A673 (cell line): ENCODE measurements around the gene TCF7L2. TPM values are rescaled to one million over a fixed set of nuclear protein-coding genes. Genes with fewer than 3 reads are reported as not detected.

ENCODE experiments used
- BruUV-seq: library from RNA; stranded (reverse); fragments of 400-500 nt; replicated peaks from 2 replicates; lab custom pipeline; 2021; lab: Mats Ljungman, UMichigan
- CTCF ChIA-PET: fragments of 300-600 bp; sonication (Branson Sonifier 250); formaldehyde crosslinking; loops from one replicate; lab custom pipeline; 2022; ENCODE audit warnings: antibody characterized with exemption; lab: Charles Lee
- POLR2A ChIA-PET: fragments of 300-600 bp; sonication (Branson Sonifier 250); formaldehyde crosslinking; loops from one replicate; lab custom pipeline; 2022; ENCODE audit warnings: antibody characterized with exemption; ENCODE audit not compliant: low non-redundant PET; lab: Charles Lee
- DNase-seq: peaks from one replicate; pipeline ENCODE4 v3.0.0-alpha.2; 2015; ENCODE audit warnings: low spot score
- H3K27ac ChIP-seq: fragments of 200-600 bp; sonication (generic); 2 replicates; pipeline ENCODE4 v1.5.1; 2016; ENCODE audit warnings: mixed run types, low read depth, mild to moderate bottlenecking, mixed read lengths, antibody characterized with exemption, low read length; ENCODE audit not compliant: poor library complexity, severe bottlenecking
- H3K27me3 ChIP-seq: fragments of 200-600 bp; sonication (generic); replicated peaks from 2 replicates; pipeline ENCODE4 v1.6.1; 2017; ENCODE audit warnings: mixed run types, low read depth, mild to moderate bottlenecking, mixed read lengths, antibody characterized with exemption, low read length; ENCODE audit not compliant: insufficient read depth, poor library complexity
- H3K36me3 ChIP-seq: fragments of 200-600 bp; sonication (generic); 2 replicates; pipeline ENCODE4 v1.6.1; 2016; ENCODE audit warnings: mixed run types, mild to moderate bottlenecking, mixed read lengths, antibody characterized with exemption, low read length; ENCODE audit not compliant: insufficient read depth, poor library complexity, severe bottlenecking
- H3K4me1 ChIP-seq: fragments of 200-600 bp; sonication (generic); 2 replicates; pipeline ENCODE4 v1.6.1; 2017; ENCODE audit warnings: mixed run types, mild to moderate bottlenecking, mixed read lengths, antibody characterized with exemption, low read length; ENCODE audit not compliant: insufficient read depth, poor library complexity, severe bottlenecking
- H3K4me3 ChIP-seq: fragments of 200-600 bp; sonication (generic); 2 replicates; pipeline ENCODE4 v1.5.1; 2016; ENCODE audit warnings: low read depth, mixed run types, mild to moderate bottlenecking, mixed read lengths, low read length; ENCODE audit not compliant: poor library complexity, severe bottlenecking
- H3K9me3 ChIP-seq: fragments of 200-600 bp; sonication (generic); 2 replicates; pipeline ENCODE4 v1.6.1; 2016; ENCODE audit warnings: mixed run types, low read depth, mild to moderate bottlenecking, mixed read lengths, antibody characterized with exemption, low read length; ENCODE audit not compliant: poor library complexity, severe bottlenecking
- CTCF ChIP-seq: fragments of 300-800, 200-600 bp; sonication (generic); conservative IDR thresholded peaks from 2 replicates; pipeline ENCODE4 v1.5.1; 2017; ENCODE audit warnings: low read depth, mild to moderate bottlenecking, antibody characterized with exemption, low read length, moderate library complexity, mixed read lengths
- EZH2 ChIP-seq: fragments of 200-600 bp; sonication (generic); IDR thresholded peaks from 2 replicates; pipeline ENCODE4 v1.6.1; 2017; ENCODE audit warnings: borderline replicate concordance, low read depth, mild to moderate bottlenecking, mixed read lengths, antibody characterized with exemption, low read length; ENCODE audit not compliant: poor library complexity, severe bottlenecking
- intact Hi-C: fragments of 100-400 bp; cut with micrococcal nuclease; formaldehyde crosslinking; loops from one replicate; pipeline ENCODE4 v1.10.0; 2022; ENCODE audit not compliant: unreplicated experiment
- total RNA-seq: library from RNA; stranded (reverse); gene quantifications from 2 replicates; pipeline ENCODE4 v1.2.3, GENCODE V29; 2021

The TCF7L2 gene
- total RNA-seq, 1 experiment from 2014 or later, result 16.8 TPM

- no peak for TF ChIP-seq EZH2
- no peak for TF ChIP-seq CTCF
- Histone ChIP-seq H3K4me1 (peaks cover 30% of the 10 kb centered on the region), H3K27me3 (no peaks in the 10 kb centered on the region), H3K9me3 (no peaks in the 10 kb centered on the region), H3K4me3 (no peak overlapping the region), H3K36me3 (no peaks in the 10 kb centered on the region), H3K27ac (no peak overlapping the region)
- no TSS peak for BruUV-seq
- intact Hi-C loops, result loop anchor here (10.0 kb wide), 1 partner anchor 431 kb away; no protein-coding TSS in a partner anchor
- CTCF ChIA-PET, result no interaction called here
- POLR2A ChIA-PET, result interaction anchor here (0.6 kb wide), 1 partner anchor 428 kb away, joined by 5 read pairs; no protein-coding TSS in a partner anchor
- DNase-seq, result peak; percentile 31
These were observed 183.6 kb downstream of the TCF7L2 start for GRCh38 chr10:113133497-113134115.

DNA sequence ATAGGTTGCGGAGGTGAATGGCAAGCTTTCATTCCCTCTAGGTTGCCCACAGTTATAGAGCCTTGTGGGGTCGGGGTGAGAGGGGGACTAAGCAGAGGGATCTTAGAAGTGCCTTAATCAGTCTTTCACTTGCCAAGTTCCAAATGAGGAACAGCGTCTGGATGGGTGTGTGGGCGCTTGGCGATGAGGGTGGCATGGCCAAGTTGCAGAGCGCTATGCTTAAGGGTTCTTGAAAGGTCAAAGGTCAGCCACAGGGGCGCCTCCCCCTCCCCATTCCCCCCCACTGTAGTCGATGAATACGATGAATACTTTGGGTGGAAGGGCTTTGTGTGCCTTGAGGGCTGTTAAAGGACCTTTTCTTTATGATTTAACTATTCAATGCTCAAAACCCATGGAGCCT, 185.0 kb downstream of the TCF7L2 start:
- no TSS peak for BruUV-seq
- no peaks in the 10 kb centered on the region for H3K36me3 ChIP-seq
- no peak overlapping the region for H3K27ac ChIP-seq
- TF ChIP-seq CTCF (no peak), EZH2 (no peak)
- H3K4me1 ChIP-seq, result peaks cover 41% of the 10 kb centered on the region
- no peaks in the 10 kb centered on the region for H3K27me3 ChIP-seq
- H3K4me3 ChIP-seq, result no peak overlapping the region
- DNase-seq, result no peak
- no peaks in the 10 kb centered on the region for H3K9me3 ChIP-seq
- POLR2A ChIA-PET, result no interaction called here
- CTCF ChIA-PET, result no interaction called here
- intact Hi-C loops, result loop anchor here (10.0 kb wide), 1 partner anchor 430 kb away; no protein-coding TSS in a partner anchor

DNA sequence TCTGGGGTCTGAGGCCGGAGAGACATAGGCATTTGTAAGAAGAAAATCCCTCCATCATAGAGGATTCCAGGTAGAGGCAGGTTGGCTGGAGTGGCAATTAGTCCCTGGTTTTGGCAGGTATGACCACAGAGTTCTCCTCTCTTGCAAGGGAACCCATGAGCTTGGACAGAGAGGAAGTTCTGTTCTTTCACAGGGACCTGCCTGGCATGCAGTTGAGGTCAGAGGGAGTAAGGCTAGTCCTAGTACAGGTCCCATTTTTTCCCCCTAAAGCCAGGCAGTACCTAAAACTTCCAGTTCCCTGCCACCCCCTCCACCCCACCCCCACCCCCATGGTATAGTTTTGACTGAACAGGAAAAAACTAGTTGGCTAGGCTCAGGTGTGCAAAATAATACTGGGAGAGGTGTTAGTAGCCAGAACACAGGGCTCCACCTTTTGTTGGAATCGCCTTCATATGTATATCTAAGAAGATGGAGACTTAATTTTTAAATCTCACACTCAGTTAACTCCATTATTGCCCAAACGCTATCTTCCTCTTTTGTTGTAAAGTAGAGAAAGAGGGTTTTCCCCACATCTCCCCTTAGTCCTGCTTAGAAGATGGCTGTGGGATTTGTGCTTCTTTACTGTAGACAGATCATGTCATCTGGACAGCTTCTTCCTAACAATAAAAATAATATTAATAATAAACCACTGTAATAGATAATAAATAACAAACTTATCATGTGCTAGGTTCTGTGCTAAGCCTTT, 188.1 kb downstream of the TCF7L2 start:
- Histone ChIP-seq H3K27ac (no peak overlapping the region), H3K9me3 (no peaks in the 10 kb centered on the region), H3K4me3 (no peak overlapping the region), H3K36me3 (no peaks in the 10 kb centered on the region), H3K4me1 (peaks cover 28% of the 10 kb centered on the region), H3K27me3 (no peaks in the 10 kb centered on the region)
- DNase-seq, result no peak
- TF ChIP-seq CTCF, result no peak
- TF ChIP-seq EZH2, result no peak
- intact Hi-C loops, result loop anchor here (10.0 kb wide), 1 partner anchor 427 kb away; no protein-coding TSS in a partner anchor
- ChIA-PET POLR2A (no interaction called here), CTCF (no interaction called here)
- BruUV-seq, result no TSS peak
